GM21367 (cell line): Measurements from ENCODE around the gene CPAMD8.

ENCODE experiments used
- ATAC-seq: cut with Tn5 transposase; IDR thresholded peaks from one replicate; pipeline ENCODE4 v1.9.1; 2021; ENCODE audit not compliant: unreplicated experiment

Gene CPAMD8

GRCh38 chr19:17026706-17027534 lies at the start of gene CPAMD8:
CPAMD8 (minus strand) TSS chr19:17026810; CDS start chr19:17026642, 168 bp downstream.
- no peak for ATAC-seq

- ATAC-seq = no peak
Observed at GRCh38 chr19:17075864-17076542, 49.4 kb upstream of the CPAMD8 start.

GRCh38 chr19:17075035-17075863 lies 48.6 kb upstream of the CPAMD8 start, which contains the start of the genes HAUS8 and MYO9B:
HAUS8 (minus strand) TSS chr19:17075452; CDS start chr19:17075422, 30 bp downstream.
MYO9B (plus strand) TSS chr19:17075777; CDS start chr19:17101718, 25,941 bp downstream.
- ATAC-seq = peak; percentile 60

- ATAC-seq = peak; percentile 2
Observed at GRCh38 chr19:17074634-17075034, 48.0 kb upstream of the CPAMD8 start.

GRCh38 chr19:17073869-17074633 lies 47.4 kb upstream of the CPAMD8 start:
- no peak for ATAC-seq

- ATAC-seq = no peak
Observed at GRCh38 chr19:17070912-17071311, 44.3 kb upstream of the CPAMD8 start.

GRCh38 chr19:17070421-17070820 lies 43.8 kb upstream of the CPAMD8 start:
- ATAC-seq = no peak

- ATAC-seq = no peak
Observed at GRCh38 chr19:17069193-17069592, 42.6 kb upstream of the CPAMD8 start.

- no peak for ATAC-seq
Observed at GRCh38 chr19:17063428-17063827, 36.8 kb upstream of the CPAMD8 start.

- no peak for ATAC-seq
Observed at GRCh38 chr19:17061691-17062090, 35.1 kb upstream of the CPAMD8 start.

- ATAC-seq = no peak
Observed at GRCh38 chr19:17061205-17061604, 34.6 kb upstream of the CPAMD8 start.

GRCh38 chr19:17060802-17061201 lies 34.2 kb upstream of the CPAMD8 start:
- no peak for ATAC-seq

- no peak for ATAC-seq
Observed at GRCh38 chr19:17058236-17058635, 31.6 kb upstream of the CPAMD8 start.

- ATAC-seq = no peak
Observed at GRCh38 chr19:17055636-17056035, 29.0 kb upstream of the CPAMD8 start.

GRCh38 chr19:17054746-17055145 lies 28.1 kb upstream of the CPAMD8 start:
- no peak for ATAC-seq

GRCh38 chr19:17052439-17052838 lies 25.8 kb upstream of the CPAMD8 start:
- ATAC-seq = no peak

- no peak for ATAC-seq
Observed at GRCh38 chr19:17049711-17050280, 23.2 kb upstream of the CPAMD8 start.

- ATAC-seq = no peak
Observed at GRCh38 chr19:17048885-17049453, 22.4 kb upstream of the CPAMD8 start.

GRCh38 chr19:17045907-17046502 lies 19.4 kb upstream of the CPAMD8 start:
- no peak for ATAC-seq
